GM18858 (cell line): ENCODE measurements around the gene GNL1.
A peak's percentile ranks its signal among the peaks of the same experiment; 100 is the strongest.
"Not testable (repeated sequence)": the region's sequence is repeated elsewhere in the genome, so short reads cannot be mapped to it uniquely, and the experiment has no call there.

ENCODE experiments used
- ATAC-seq: cut with Tn5 transposase; IDR thresholded peaks from one replicate; pipeline ENCODE4 v1.9.1; 2021; ENCODE audit not compliant: unreplicated experiment

GNL1 gene

GRCh38 chr6:30556066-30556905 is at the start of gene GNL1:
Gene GNL1, minus strand, starts transcription at chr6:30556489. Its CDS starts 286 bp downstream, at chr6:30556203.
- peak; percentile 54 for ATAC-seq

- no peak for ATAC-seq
These were observed 47.7 kb upstream of the GNL1 start for GRCh38 chr6:30603961-30604360.

GRCh38 chr6:30601815-30602641 is 45.7 kb upstream of the GNL1 start:
- no peak for ATAC-seq

GRCh38 chr6:30601436-30601814 is 45.1 kb upstream of the GNL1 start:
- no peak for ATAC-seq

- no peak for ATAC-seq
These were observed 44.2 kb upstream of the GNL1 start for GRCh38 chr6:30600451-30600961.

GRCh38 chr6:30599625-30600324 is 43.5 kb upstream of the GNL1 start:
- ATAC-seq: no peak

- no peak for ATAC-seq
These were observed 42.8 kb upstream of the GNL1 start for GRCh38 chr6:30598912-30599624.

GRCh38 chr6:30597315-30598144 is 41.2 kb upstream of the GNL1 start:
- not testable (repeated sequence) for ATAC-seq

- ATAC-seq: no peak
These were observed 36.0 kb upstream of the GNL1 start for GRCh38 chr6:30592287-30592686.

GRCh38 chr6:30591008-30591407 is 34.7 kb upstream of the GNL1 start:
- no peak for ATAC-seq

- ATAC-seq: no peak
These were observed 34.2 kb upstream of the GNL1 start for GRCh38 chr6:30590509-30590908.

GRCh38 chr6:30589754-30590358 is 33.6 kb upstream of the GNL1 start:
- no peak for ATAC-seq

GRCh38 chr6:30583921-30584320 is 27.6 kb upstream of the GNL1 start:
- ATAC-seq: no peak

GRCh38 chr6:30578051-30578450 is 21.8 kb upstream of the GNL1 start:
- ATAC-seq: no peak

- no peak for ATAC-seq
These were observed 16.8 kb upstream of the GNL1 start for GRCh38 chr6:30573113-30573512.

GRCh38 chr6:30572148-30572547 is 15.9 kb upstream of the GNL1 start:
- ATAC-seq: no peak

GRCh38 chr6:30571762-30572082 is 15.4 kb upstream of the GNL1 start:
- ATAC-seq: no peak

- peak; percentile 79 for ATAC-seq
These were observed 14.9 kb upstream of the GNL1 start, which contains the start of gene ABCF1 for GRCh38 chr6:30571075-30571761. Gene ABCF1, plus strand, starts transcription at chr6:30571442. Its CDS starts 46 bp downstream, at chr6:30571488.

- ATAC-seq: no peak
These were observed 14.4 kb upstream of the GNL1 start for GRCh38 chr6:30570740-30571074.
